H1 (cell line): ENCODE results near the gene SIK2. TPM values are rescaled to one million over a fixed set of nuclear protein-coding genes. Genes with fewer than 3 reads are reported as not detected.

Experiments used
- CEBPB ChIP-seq: IDR thresholded peaks from 2 replicates; pipeline ENCODE4 v1.6.1; 2012; ENCODE audit warnings: low read depth, low read length
- EP300 ChIP-seq, 2 experiments: IDR thresholded peaks; 1 replicate in 1 of 2; 2 replicates in 1 of 2; pipeline ENCODE4 v1.6.1; 2011 to 2012; ENCODE audit warnings: low read depth in 2 of 2, low read length in 2 of 2, mild to moderate bottlenecking in 2 of 2, borderline replicate concordance in 1 of 2, inconsistent platforms in 1 of 2, moderate library complexity in 1 of 2
- MAX ChIP-seq: IDR thresholded peaks from 2 replicates; pipeline ENCODE4 v1.6.1; 2012; ENCODE audit warnings: inconsistent platforms
- RAD21 ChIP-seq, 2 experiments: IDR thresholded peaks in 1 of 2; conservative IDR thresholded peaks in 1 of 2; 2 replicates each; pipeline ENCODE4 v1.6.1; 2011; ENCODE audit warnings: low read depth in 2 of 2, low read length in 2 of 2, improper control_type of control experiment in 1 of 2, inconsistent platforms in 1 of 2, mild to moderate bottlenecking in 1 of 2, moderate library complexity in 1 of 2
- SAP30 ChIP-seq: fragments of 300-600 bp; sonication (generic); IDR thresholded peaks from 2 replicates; pipeline ENCODE4 v1.7.1; 2012; ENCODE audit warnings: low read length, moderate library complexity, mild to moderate bottlenecking, inconsistent platforms; ENCODE audit not compliant: insufficient read depth, insufficient replicate concordance
- TAF1 ChIP-seq: IDR thresholded peaks from 2 replicates; pipeline ENCODE4 v1.6.1; 2011; ENCODE audit warnings: mild to moderate bottlenecking, low read depth, low read length
- polyA plus RNA-seq, 7 experiments: library from polyadenylated mRNA; depleted of rRNA in 3 of 7; stranded (reverse) in 5 of 7; unstranded in 2 of 7; fragments of >200 nt in 5 of 7; fragments of 200-250 nt in 2 of 7; gene quantifications; 1 replicate in 5 of 7; 2 replicates in 1 of 7; 4 replicates in 1 of 7; pipeline versions ENCODE4 v1.2.1 to v1.2.3, GENCODE V29; 2011 to 2013; ENCODE audit warnings: missing spikeins in 2 of 7, mixed read lengths in 2 of 7
- total RNA-seq: library from RNA; stranded (reverse); fragmentation: NEBNext Ultra II Directional; extraction: Animal tissue kit (Norgen Biotek cat#: 25700); gene quantifications from 2 replicates; pipeline ENCODE4 v1.2.1, GENCODE V29; 2021

SIK2 gene
- total and polyA plus RNA-seq, 2 of the 8 experiments (the other 6 are each of a cell fraction or from before 2014, with no cell fraction given): 8.8 to 11.2 TPM

GRCh38 chr11:111562692-111563389 lies 39.4 kb upstream of the SIK2 start (continued):
- no peak for TF ChIP-seq EP300 (IDR thresholded peaks at IDR 0.05; ENCODE audit: borderline replicate concordance in 1 of 2, low read depth in 2 of 2, low read length in 2 of 2)
- TF ChIP-seq MAX: no peak
- no peak for TF ChIP-seq SAP30
- TF ChIP-seq RAD21 (IDR thresholded peaks at IDR 0.05 in 1 of 2, conservative IDR thresholded peaks at IDR 0.05 in 1 of 2; ENCODE audit: low read depth in 2 of 2, low read length in 2 of 2): no peak
- no peak for TF ChIP-seq CEBPB
- no peak for TF ChIP-seq TAF1
